ENCODE measurements around the gene BOLA3.
"Not testable (repeated sequence)": the region's sequence is repeated elsewhere in the genome, so short reads cannot be mapped to it uniquely, and the experiment has no call there.

BOLA3 gene, protein sequence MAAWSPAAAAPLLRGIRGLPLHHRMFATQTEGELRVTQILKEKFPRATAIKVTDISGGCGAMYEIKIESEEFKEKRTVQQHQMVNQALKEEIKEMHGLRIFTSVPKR

DNA sequence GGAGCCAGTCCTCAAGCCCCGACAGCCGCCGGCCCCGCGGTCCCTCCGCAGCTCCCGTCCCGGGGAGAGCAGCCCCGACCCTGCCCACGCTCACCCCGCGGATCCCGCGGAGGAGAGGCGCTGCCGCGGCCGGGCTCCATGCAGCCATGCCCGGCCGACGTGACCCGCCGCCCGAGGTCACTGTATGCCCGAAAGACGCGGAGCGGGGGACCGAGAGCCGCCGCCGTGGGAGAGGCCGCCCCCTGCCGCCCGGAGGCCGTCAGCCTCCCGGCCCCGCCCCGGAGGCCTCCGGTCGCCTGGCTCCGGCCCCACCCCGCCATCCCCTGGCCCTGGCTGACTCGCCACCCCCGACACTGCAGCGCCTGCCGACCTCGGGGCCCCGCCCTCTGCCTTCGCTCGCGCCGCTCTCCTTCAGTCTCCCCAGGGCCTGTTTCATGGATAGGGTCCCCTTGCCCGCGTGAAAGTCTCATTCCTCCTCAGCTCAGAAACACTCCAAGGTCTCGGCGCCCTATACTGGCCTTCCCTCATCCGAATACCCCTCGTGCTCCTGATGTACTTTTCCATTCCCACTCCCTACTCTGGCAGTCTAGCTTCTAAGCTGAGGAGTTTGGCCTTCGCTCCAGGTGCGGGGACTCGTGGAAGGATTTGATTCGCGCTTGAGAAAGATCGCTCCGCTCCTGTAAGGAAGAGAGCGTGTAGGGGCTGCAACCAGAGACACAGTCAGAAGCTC is at the start of gene BOLA3:
Gene BOLA3 (minus strand): TSS at position 186 of the 730 bp plus-strand sequence. CDS start 38 bp downstream, at position 148.
- peak; percentile 85 for DNase-seq

DNA sequence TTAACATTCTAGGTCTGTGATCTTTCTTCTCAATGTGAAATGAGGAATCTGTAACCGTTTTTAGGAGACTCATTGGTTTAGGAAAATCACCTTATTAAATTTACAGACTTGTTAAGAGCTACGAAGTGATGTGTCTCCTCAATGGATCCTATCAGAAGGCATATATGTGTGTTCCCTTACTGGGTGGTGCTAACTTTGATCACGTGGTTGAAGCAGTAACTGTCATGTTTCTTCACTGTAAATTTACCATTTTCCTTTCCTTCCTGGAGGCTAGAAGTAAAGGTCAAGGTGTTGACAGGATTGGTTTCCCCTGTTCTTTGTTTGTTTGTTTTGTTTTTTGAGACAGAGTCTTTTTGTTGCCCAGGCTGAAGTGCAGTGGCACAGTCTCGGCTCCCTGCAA is 49.3 kb upstream of the BOLA3 start:
- DNase-seq: no peak

GRCh38 chr2:74194799-74195198 is 47.1 kb upstream of the BOLA3 start:
- DNase-seq: no peak

DNA sequence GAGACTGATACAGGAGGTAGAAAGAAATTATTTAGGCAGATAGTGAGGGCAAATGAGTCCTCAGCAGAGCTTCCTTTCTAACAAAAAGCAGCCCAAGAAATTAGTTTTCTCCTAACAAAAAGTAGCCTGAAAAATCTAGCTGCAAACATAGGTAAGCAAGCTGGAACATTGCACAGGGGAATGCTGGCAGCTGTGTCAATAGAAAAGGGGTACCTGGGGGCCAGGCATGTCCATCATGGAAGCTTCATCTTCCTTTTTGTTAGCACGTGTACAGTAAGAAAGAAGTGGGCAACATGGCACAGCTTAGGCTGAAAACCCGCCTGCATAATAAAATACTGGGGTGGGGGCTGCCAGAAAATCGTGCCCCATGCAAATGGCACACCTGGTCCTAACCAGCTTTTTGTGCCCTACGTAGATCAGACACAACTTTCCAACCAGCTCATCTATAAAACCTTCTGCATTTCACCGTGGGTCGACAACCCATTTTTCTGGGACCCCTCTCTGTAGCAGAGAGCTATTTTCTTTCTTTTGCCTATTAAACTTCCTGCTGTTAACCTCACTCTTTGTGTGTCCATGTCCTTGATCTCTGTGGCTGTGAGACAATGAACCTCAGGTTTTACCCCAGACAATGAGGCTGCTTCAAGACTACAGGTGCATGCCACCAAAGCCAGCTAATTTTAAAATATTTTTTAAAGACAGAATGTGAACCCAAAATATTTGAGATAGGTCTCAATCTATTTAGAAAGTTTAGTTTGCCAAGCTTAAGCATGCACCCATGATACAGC is 44.1 kb upstream of the BOLA3 start:
- DNase-seq: no peak

DNA sequence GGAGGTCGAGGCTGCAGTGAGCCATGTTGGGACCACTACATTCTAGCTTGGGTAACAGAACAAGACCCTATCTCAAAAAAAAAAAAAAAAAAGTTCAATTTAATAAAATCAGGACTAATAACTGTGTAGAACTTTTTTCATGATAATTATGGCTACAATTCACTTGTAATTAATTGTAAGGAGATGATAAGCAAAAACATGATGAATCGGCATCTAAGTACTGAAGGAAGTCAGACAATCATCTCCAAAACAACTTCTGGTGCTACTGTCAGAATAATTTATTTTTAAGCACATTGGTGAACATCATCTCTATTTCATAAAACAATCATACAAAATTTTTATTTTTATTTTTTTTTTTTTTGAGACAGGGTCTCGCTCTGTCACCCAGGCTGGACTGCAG is 41.0 kb upstream of the BOLA3 start:
- DNase-seq: no peak

DNA sequence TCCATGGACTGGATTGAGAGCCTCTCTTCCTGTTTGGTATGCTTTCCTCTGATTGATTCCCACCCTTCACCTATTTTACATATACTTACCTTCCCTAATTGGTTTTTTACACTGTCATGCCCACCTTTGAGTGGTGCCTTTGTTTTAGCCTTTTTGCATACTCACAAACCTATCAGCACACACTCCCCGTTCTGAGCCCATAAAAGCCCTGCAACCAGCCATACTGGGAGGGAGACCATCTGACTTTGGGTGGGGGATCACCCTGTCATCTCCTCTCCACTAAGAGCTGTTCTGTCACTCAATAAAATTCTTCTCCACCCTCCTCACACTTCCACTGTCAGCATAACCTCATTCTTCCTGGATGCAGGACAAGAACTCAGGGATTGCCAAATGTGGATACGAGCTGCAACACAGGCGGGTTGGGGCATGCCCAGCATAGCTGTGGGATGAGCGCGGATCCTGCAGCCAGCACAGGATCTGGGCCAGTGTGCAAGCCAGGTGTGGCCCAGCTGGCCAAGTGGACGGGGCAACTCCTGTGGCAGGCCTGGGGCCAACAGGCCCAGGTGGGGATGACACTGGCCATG is 40.4 kb upstream of the BOLA3 start:
- DNase-seq: no peak

DNA sequence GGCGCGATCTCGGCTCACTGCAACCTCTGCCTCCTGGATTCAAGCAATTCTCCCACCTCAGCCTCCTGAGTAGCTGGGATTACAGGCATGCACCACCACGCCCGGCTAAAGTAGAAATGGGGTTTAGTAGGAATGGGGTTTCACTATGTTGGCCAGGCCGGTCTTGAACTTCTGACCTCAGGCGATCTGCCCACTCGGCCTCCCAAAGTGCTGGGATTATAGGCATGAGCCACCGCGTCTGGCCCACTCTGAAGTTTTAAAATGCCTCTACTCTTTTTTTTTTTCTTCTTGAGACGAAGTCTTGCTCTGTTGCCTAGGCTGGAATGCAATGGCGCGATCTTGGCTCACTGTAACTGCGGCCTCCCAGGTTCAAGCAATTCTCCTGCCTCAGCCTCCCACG is 39.0 kb upstream of the BOLA3 start:
- DNase-seq: not testable (repeated sequence)

- DNase-seq: no peak
Observed at GRCh38 chr2:74186038-74186437, 38.3 kb upstream of the BOLA3 start.

DNA sequence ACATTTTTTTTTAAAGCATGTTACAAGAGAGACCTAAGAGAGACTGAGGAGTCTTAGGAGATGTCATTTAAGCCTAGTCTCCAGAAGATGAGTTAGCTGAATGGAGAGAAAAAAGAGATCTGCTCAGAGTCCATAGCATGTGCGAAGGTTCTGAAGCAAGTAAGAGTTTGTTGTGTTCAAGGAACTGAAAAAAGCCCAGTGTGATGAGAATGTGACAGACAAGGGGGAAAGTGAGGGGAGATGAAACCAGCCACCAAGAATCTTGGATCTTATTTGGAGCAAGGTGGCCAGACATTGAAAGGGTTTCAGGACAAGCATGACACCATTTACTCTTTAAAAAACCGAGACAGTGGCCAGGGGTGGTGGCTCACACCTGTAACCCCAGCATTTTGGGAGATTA is 36.2 kb upstream of the BOLA3 start:
- DNase-seq: no peak

GRCh38 chr2:74181739-74182138 is 34.0 kb upstream of the BOLA3 start:
- no peak for DNase-seq

DNA sequence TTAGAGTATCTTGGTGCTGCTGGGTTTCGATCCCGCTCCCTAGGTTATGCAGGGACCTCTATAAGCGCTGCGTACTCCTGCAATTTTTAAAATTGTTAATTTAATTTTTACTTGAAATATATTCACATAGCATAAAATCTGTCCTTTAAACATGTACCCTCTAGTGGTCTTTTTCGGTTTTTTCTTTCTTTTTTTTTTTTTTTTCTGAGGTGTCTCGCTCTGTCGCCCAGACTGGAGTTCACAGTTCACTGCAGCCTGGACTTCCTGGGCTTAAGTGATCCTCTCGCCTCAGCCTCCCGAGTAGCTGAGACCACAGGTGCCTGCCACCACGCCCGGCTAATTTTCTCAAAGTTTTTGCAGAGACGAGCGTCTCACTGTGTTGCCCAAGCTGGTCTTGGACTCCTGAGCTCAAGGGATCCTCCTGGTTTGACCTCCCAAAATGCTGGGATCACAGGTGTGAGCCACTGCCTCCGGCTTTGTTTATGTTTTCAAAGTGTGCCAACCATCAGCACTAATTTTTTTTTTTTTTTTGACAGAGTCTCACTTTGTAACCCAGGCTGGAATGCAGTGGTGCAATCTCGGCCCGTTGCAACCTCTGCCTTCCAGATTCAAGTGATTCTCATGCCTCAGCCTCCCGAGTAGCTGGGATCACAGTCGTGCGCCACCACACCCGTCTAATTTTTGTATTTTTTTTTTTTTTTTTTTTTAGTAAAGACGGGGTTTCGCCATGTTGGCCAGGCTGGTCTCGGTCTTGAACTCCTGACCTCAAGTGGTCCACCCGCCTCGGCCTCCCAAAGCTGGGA is 31.6 kb upstream of the BOLA3 start:
- DNase-seq: no peak

GRCh38 chr2:74178211-74179062 is 30.7 kb upstream of the BOLA3 start, which contains the start of gene MOB1A:
TSS of gene MOB1A (minus strand) at chr2:74178879. CDS start at chr2:74178674, 205 bp downstream.
- peak; percentile 99 for DNase-seq

DNA sequence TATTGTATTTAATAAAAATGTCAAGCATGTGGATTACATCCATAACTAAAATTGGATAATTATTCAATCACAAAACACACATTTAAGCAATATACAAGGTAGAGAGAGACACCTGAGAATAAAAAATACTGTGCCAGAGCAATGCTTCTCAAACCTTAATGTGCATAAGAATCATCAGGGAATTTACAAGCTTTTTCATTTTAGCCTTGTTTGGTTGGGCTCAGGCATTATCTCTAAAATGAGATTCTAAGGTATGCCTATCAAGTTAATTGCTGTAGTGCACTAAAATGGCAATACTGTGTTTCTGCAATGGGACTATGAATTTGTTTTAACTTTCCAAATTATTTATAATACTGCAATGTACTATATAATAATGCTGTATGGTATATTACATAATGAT is 30.0 kb upstream of the BOLA3 start:
- no peak for DNase-seq

GRCh38 chr2:74174909-74175308 is 27.2 kb upstream of the BOLA3 start:
- no peak for DNase-seq

GRCh38 chr2:74168739-74169138 is 21.0 kb upstream of the BOLA3 start:
- DNase-seq: no peak

GRCh38 chr2:74164761-74165160 is 17.0 kb upstream of the BOLA3 start:
- DNase-seq: no peak

DNA sequence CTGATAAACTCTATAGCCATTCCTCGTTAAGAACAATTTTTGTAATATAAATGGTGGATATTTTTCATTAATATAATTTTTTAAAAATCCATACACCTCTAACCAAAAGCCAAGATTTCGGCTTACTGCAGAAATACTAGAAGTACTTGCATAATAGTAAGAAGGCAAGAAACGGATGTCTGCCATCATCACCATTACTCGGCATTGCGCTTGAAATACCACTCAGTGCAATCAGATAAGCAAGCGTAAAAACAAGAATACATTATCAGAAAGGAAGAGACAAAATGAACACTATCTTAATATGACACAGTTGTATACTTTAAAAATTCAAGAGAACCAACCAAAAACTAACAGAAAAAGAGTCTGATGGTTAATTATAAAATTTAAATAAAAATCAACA is 15.2 kb upstream of the BOLA3 start:
- no peak for DNase-seq

DNA sequence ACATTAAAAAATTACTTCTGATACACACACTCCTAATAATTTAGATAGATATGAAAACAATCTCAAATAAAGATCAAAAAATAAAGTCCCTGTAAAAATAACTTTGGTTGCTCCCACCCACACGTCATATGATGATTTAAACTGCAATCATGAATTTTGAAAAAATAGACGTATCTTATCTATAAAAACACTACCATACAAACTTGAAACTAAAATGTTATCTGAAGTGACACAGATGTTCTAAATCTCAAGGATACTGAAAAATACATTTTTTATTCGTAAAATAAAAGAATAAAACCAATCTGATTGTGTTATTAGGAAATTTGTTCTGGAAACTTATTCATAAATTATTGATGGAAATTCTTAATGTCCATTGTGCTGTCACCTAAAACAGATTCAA is 8.1 kb upstream of the BOLA3 start:
- no peak for DNase-seq

DNA sequence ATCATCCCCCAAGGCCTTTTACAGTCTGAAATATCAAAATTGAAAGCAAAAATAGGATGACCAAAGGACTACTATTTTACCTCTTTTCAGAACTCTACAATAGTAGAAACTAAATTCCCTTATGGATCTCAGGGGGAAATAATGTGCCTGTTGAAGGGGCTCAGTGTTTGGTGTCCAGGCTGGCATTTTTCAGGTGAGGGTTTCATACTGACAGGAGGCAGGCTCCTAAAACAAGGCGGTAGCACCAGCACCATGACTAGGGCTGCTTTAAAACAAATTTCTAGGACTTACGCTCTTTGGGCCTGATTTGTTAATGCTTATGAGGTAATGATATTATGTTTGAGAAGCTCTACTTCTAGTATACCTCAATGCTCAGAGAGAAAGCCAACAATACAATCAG is 5.2 kb upstream of the BOLA3 start:
- no peak for DNase-seq

- no peak for DNase-seq
Observed at GRCh38 chr2:74149570-74150319, 2.0 kb upstream of the BOLA3 start.

- DNase-seq: no peak
Observed at GRCh38 chr2:74149247-74149525, 1.5 kb upstream of the BOLA3 start.

Data from activated T-cell treated with anti-CD3 and anti-CD28 coated beads, Interleukin-2, amount 50 U/mL, for 1 hour (primary cell).